NCI-H187 treated with DMSO at 0.1 percent for 48 hours (cell line): Measurements from ENCODE around the gene KRT8.
"Not testable (repeated sequence)": the region's sequence is repeated elsewhere in the genome, so short reads cannot be mapped to it uniquely, and the experiment has no call there.

Experiments used
- DNase-seq: peaks from one replicate; lab custom pipeline; 2025; lab: John Stamatoyannopoulos, UW

KRT8 gene

GRCh38 chr12:52901715-52902541, 2.9 kb downstream of the KRT8 start:
- no peak for DNase-seq

- no peak for DNase-seq
Measured at GRCh38 chr12:52900896-52901714, 3.8 kb downstream of the KRT8 start.

GRCh38 chr12:52900166-52900895, 4.5 kb downstream of the KRT8 start:
- no peak for DNase-seq

- no peak for DNase-seq
Measured at GRCh38 chr12:52899338-52900035, 5.4 kb downstream of the KRT8 start.

GRCh38 chr12:52896190-52897100, 8.4 kb downstream of the KRT8 start:
- no peak for DNase-seq

GRCh38 chr12:52895726-52896189, 9.1 kb downstream of the KRT8 start:
- no peak for DNase-seq

- DNase-seq = no peak
Measured at GRCh38 chr12:52892974-52893373, 11.9 kb downstream of the KRT8 start.

- DNase-seq = no peak
Measured at GRCh38 chr12:52892207-52892852, 12.5 kb downstream of the KRT8 start.

- DNase-seq = no peak
Measured at GRCh38 chr12:52891044-52891443, 13.8 kb downstream of the KRT8 start.

GRCh38 chr12:52890417-52890816, 14.5 kb downstream of the KRT8 start:
- no peak for DNase-seq

- peak; percentile 33 for DNase-seq
Measured at GRCh38 chr12:52884526-52885293, 20.2 kb downstream of the KRT8 start.

- not testable (repeated sequence) for DNase-seq
Measured at GRCh38 chr12:52880499-52880898, 24.4 kb downstream of the KRT8 start.

- peak; percentile 59 for DNase-seq
Measured at GRCh38 chr12:52879394-52880351, 25.2 kb downstream of the KRT8 start.

- no peak for DNase-seq
Measured at GRCh38 chr12:52878507-52879393, 26.1 kb downstream of the KRT8 start.

GRCh38 chr12:52877242-52877641, 27.6 kb downstream of the KRT8 start:
- no peak for DNase-seq

GRCh38 chr12:52876372-52876771, 28.5 kb downstream of the KRT8 start:
- no peak for DNase-seq
